RCC 7860 (cell line): ENCODE measurements around the gene EDN1.
A peak's percentile ranks its signal among the peaks of the same experiment; 100 is the strongest.
"Not testable (repeated sequence)": the region's sequence is repeated elsewhere in the genome, so short reads cannot be mapped to it uniquely, and the experiment has no call there.

Experiments used
- DNase-seq: peaks from one replicate; pipeline ENCODE4 v3.0.0-alpha.2; 2015; ENCODE audit warnings: low spot score
- FAIRE-seq: peaks from 2 replicates; lab custom pipeline; 2012; peaks lifted over from hg19 to GRCh38; lab: Jason Lieb, UNC

Gene EDN1

GRCh38 chr6:12320074-12320473 is 29.9 kb downstream of the EDN1 start:
- not testable (repeated sequence) for FAIRE-seq, DNase-seq

DNA sequence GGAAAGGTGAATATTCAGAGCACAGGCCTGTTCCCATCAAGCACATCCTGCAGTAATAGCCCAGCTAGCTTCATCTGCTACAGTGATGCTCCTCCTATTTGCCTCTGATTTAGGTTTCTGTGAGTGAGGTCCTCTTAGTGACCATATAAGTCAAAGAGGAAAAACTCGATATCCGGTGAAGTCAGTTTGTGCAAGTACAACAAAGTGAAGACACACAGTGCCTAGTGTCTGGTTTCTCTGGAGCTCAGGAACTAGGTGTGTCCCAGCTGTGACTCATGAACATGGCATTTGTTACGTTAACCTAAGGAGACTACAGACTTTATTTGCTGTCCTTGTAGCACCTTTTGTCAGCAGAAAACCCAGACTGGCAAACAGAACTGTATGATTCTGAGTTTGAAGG is 33.9 kb downstream of the EDN1 start:
- DNase-seq (peak; percentile 99), FAIRE-seq (peak; percentile 85)

- FAIRE-seq, result no peak
- peak; percentile 72 for DNase-seq
Observed at GRCh38 chr6:12324748-12325147, 34.6 kb downstream of the EDN1 start.

DNA sequence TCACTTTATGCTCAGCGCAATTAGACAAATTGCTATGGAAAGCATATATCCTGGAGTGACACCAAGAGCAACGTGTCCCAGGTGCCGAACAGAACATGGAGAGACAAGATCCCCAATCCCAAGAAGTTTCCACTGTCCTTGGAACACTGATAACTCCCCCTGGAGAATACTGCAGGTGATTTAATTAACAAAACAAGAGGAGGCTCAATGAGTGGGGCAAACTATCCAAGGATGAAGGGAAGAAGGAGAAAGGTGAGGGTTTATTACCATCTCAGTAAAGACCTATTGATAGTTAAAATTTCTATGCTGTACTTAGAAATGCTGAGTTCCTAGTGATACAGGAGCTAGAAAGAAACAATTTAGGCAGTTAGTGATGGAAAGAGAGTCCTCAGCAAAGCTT is 35.7 kb downstream of the EDN1 start:
- no peak for FAIRE-seq

GRCh38 chr6:12327391-12327790 is 37.2 kb downstream of the EDN1 start:
- FAIRE-seq (no peak), DNase-seq (peak; percentile 46)

More for the DNA sequence above, 35.7 kb downstream of the EDN1 start:
- DNase-seq, result no peak

DNA sequence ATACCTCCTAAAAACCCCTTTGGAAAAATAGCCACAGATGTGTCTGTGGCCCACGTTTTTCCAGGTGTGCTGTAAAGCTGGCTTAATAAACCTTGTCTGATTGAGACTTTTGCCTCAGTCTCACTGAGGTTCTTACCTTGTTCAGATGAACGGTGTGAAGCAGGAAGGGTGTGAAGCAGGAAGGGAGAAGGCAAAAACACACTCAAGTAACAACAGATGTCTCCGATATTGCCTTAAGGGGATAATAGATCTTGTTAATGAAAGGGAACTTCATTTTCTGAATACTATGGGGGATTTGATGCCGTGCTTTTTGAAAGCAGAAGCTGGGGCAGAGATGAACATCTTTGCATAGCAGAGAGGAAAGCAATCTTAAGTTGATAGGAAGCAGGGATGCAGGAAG is 37.8 kb downstream of the EDN1 start:
- no peak for DNase-seq
- no peak for FAIRE-seq

DNA sequence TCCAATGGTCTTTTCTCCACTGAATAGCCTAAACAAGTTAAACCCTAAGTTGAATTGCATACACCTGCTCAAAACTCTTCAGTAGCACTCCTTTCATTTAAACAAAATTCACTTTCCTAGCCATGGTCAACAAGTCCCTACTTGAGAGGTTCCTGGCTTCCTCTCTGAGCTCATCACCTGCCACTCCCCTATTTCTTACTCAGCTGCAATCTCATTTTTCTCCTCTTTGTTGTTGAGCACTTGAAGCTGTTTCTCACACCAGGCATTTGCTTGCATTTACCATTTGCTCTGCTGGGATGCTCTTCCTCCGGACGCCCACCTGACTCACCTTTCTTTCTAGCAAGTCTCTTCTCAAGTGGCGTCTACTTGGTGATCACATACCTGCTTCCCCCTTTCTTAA is 38.5 kb downstream of the EDN1 start:
- FAIRE-seq (no peak), DNase-seq (no peak)

DNA sequence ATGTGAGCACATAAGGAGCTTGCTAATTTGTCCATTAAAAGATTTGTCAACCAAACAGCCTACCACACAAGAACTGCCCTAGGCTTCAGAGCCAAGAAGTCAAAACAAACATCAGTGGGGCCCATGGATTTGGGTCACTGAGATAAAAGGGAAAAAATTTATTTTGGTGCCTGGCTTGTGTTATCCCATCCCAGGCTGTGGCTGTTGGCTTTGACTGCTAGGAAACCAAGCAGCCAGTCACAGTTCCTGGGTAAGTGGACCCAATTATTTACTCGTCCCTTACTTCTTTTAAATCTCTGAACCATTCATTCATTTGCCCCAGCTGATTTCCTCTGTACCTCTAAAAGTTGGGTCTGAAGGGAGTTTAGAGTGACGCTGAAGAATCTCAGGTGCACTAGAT is 41.3 kb downstream of the EDN1 start:
- no peak for FAIRE-seq

DNA sequence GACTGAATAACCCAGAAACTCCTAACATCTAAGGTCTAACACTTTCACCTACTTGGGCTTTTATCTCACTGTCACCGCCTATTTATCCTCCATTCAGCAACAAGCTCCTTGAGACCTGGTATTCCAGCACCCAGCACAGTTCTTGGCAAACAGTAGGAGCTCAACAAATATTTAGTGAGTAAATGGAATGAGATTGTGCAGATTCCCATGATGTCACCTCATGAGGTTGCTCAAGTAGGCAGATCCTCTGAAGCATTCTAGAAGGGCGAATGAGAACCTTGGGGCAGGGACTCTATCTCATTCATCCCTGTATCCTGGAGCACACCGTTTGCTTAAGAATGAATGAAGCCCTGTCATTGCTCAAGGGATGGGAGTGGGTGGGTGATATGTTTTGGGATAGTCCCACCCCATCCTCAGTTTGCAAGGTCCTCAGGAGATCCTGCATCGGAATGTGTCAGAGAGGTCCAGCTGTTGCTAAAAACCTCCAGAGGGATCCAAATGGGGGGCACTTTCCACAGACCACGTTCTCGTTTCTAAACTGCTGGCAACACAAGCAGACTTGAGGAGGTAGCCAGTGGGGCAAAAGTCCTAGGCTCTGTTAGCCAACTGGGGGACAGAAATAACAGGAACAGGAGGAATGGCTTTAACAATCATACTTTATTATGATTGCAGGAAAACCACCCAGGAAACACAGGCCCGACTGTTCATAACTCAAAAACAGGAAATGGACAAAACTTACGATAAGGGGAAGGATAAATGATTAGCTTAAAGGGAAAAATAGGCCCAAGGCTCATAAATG is 42.0 kb downstream of the EDN1 start:
- DNase-seq, result peak; percentile 8
- FAIRE-seq, result no peak

More for the DNA sequence above, 41.3 kb downstream of the EDN1 start:
- no peak for DNase-seq

GRCh38 chr6:12332750-12333079 is 42.6 kb downstream of the EDN1 start:
- FAIRE-seq, DNase-seq: not testable (repeated sequence)

GRCh38 chr6:12333128-12333527 is 43.0 kb downstream of the EDN1 start:
- no peak for DNase-seq
- no peak for FAIRE-seq

GRCh38 chr6:12334526-12335130 is 44.5 kb downstream of the EDN1 start:
- DNase-seq, result no peak
- FAIRE-seq, result no peak

GRCh38 chr6:12335131-12335527 is 45.0 kb downstream of the EDN1 start:
- DNase-seq, result no peak
- peak; percentile 8 for FAIRE-seq

DNA sequence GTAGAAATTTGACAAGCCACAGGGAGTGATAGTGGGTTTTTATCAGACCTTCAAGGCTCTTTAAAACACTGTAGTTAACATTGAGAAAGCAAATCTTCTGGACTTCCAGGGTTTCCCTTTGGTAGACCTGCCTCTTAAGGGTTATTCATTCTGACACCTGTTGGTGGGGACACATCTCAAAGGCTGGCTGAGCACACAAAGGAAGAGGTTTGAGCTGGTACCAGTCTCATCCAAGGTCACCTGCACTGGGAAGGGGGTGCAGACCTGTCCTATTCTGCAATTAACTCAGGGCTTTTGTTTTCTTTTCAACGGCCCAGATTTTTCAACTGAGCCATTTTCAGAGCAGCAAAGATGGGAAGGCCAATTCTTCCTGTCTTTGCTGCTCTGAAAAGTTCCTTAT is 45.6 kb downstream of the EDN1 start:
- FAIRE-seq (no peak), DNase-seq (no peak)

GRCh38 chr6:12336121-12336971 is 46.2 kb downstream of the EDN1 start:
- FAIRE-seq (no peak), DNase-seq (no peak)

- FAIRE-seq, result no peak
Observed at GRCh38 chr6:12339022-12339421, 48.9 kb downstream of the EDN1 start.

DNA sequence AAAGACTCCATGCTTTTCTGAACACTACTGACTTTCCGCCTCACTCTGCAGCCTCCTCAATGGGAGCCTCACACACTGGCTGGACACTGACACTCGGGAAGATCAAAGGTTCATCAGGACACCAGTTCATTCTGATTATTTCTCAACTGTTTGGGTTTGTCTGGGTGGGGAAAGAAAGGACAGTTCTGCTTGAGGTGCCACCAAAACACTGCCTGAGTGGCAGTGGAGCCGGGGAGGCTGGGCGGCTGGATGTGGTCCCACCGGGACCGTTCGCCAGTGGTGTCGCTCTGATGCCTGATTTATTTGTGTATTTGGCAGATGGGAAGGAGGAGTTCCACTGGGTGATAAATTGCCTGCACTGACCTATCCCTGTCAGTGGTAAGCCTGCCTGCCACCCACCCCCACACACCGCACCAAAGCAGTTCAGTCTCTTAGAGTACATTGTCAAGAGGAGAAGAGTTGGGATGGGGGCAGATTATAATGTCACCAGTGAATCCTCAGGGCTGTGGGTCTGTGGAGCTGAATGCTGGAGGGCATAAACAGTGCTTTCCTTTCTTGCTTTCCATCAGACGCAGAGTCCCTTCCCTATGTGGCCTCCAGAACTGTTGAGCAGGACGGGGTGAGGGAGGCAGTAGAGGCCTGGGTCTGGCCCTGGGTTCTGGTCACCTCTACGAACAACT is 49.8 kb downstream of the EDN1 start:
- FAIRE-seq (no peak), DNase-seq (no peak)

More at GRCh38 chr6:12339022-12339421, 48.9 kb downstream of the EDN1 start:
- DNase-seq, result no peak

DNA sequence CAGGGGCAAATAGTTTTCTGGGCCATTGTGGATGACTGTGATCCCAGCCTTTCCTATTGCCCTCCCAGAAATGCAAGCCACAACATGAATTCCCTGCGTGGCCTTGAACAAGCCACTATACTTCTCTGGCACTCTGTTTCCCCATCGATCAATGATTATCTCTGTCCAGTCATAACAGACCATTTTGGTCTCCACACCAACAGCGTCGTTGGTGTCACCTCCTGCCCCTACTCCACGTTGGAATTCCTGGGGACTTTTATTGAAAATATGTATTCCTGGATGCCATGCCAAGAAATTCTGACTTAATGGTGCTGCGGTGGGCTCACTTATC is 50.3 kb downstream of the EDN1 start:
- FAIRE-seq (no peak), DNase-seq (no peak)

DNA sequence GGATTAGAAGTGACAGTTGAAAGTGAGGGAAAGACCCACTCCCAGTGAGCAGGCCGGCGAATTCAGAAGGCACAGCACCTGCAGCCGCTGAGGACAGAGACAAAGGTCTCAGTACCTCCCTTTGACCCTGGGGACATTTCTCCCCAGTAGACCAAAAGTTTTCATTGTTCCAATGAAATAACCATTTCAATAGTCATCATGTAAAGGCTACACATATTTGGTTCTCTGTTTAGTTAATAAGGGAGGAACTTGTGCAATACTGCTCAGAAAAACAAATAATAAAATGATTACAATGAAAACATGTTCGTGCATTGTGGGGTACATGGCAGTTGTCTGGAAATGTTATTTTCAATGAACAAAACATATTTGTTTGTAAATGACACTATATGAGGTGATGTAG is 52.5 kb downstream of the EDN1 start:
- FAIRE-seq, result no peak
- no peak for DNase-seq

DNA sequence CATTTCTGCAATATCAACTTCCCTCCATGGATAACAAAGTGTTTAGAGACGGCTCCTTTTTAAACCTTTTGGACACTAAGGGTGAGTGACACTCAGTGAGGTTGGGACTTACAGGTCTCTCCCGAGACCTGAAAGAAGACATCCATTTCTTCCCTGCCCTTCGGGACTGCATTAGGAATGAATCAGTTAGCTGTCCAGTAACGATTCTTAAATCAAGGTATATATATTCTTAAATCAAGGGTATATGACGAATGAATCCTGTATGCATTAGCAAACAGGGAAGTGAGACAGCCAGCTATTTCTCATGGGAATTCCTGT is 52.9 kb downstream of the EDN1 start:
- FAIRE-seq (no peak), DNase-seq (no peak)

DNA sequence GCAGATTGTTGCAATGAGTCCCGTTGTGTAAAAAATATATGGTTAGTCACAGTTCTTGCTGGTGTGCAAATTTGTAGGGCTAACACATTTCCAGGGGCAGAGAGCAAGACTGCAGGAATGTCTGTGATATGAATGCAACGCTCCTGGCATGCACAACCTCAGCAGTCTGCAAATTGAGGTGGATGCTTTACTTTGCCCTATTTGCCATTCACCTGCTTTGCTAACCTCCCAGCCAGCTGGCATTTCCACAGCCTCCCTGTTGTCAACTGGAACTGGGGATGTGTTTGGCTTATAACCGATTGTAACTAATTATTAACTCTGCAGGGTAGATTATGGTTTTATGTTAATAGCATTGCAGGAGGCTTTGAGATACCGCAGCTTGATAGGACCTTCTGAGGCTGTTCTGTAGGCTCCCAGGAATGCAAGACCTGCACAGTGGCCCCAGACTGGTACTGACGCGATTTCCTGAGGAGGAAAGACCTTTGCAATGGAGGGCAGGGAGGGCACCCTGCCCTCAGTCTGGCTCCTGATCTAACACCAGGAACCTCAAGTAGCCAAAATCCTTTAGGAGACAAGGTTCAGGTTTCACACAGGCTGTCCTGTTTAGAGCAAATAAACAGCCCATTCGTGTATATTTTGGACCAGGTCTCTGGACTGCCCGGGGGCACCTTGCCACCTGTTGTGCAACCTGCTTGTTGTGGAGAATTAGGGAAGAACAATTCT is 53.4 kb downstream of the EDN1 start:
- peak; percentile 86 for DNase-seq

More for the DNA sequence above, 53.4 kb downstream of the EDN1 start:
- FAIRE-seq, result peak; percentile 89
